IPS-15b (cell line): Measurements from ENCODE around the gene ADAMTSL3.
"Not testable (repeated sequence)": the region's sequence is repeated elsewhere in the genome, so short reads cannot be mapped to it uniquely, and the experiment has no call there.

Experiments used
- H3K27me3 ChIP-seq: one replicate; pipeline ENCODE4 v1.6.1; 2013; ENCODE audit warnings: low read length; ENCODE audit not compliant: control insufficient read depth, insufficient read depth
- H3K36me3 ChIP-seq: one replicate; pipeline ENCODE4 v1.6.1; 2013; ENCODE audit warnings: low read length; ENCODE audit not compliant: control insufficient read depth, insufficient read depth
- H3K4me1 ChIP-seq: one replicate; pipeline ENCODE4 v1.6.1; 2013; ENCODE audit warnings: mild to moderate bottlenecking, low read length; ENCODE audit not compliant: control insufficient read depth, insufficient read depth
- H3K4me3 ChIP-seq: one replicate; pipeline ENCODE4 v1.5.1; 2013; ENCODE audit warnings: low read depth, low read length
- H3K9ac ChIP-seq: one replicate; pipeline ENCODE4 v1.6.1; 2013; ENCODE audit warnings: low read depth, mild to moderate bottlenecking, low read length
- H3K9me3 ChIP-seq: one replicate; pipeline ENCODE4 v1.6.1; 2013; ENCODE audit warnings: mild to moderate bottlenecking, low read length; ENCODE audit not compliant: control insufficient read depth, insufficient read depth

The ADAMTSL3 gene

DNA sequence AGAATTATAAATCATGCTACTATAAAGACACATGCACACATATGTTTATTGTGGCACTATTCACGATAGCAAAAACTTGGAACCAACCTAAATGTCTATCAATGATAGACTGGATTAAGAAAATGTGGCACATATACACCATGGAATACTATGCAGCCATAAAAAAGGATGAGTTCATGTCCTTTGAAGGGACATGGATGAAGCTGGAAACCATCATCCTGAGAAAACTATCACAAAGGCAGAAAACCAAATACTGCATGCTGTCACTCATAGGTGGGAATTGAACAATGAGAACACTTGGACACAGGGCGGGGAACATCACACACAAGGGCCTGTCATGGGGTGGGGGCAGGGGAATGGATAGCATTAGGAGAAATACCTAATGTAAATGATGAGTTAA, 424.1 kb downstream of the ADAMTSL3 start:
- H3K4me3 ChIP-seq, H3K9me3 ChIP-seq, H3K4me1 ChIP-seq, H3K36me3 ChIP-seq, H3K9ac ChIP-seq: not testable (repeated sequence)
- peaks cover 28% of the 10 kb centered on the region for H3K27me3 ChIP-seq

DNA sequence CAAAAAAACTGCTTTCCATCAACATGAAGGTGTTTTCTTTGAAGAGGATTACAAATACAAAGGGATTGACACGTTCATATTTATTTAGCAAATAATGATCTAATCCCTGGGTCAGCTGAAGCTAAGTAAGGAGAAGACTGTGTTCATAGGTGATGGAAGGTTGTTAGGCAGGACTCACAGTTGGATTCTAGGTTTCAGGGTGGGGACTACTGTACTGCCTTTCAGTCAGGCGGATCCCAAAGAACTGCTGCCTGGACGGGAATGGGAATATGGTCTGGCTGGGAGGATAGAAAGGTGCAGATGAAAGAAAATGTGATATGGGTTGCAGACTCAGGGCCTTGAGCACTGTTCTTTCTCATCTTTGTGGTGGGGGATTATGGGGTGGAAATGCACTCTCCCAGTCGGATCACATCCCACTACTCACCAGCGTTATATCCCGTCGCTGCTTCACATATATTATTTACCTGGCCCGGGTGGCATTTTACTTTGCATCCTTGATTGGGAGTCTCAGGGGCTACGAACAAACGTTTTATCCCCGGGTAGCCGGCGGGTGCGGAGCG, 425.5 kb downstream of the ADAMTSL3 start:
- not testable (repeated sequence) for H3K9me3 ChIP-seq, H3K9ac ChIP-seq, H3K4me1 ChIP-seq, H3K36me3 ChIP-seq
- peaks cover 28% of the 10 kb centered on the region for H3K27me3 ChIP-seq
- H3K4me3 ChIP-seq, result peak overlapping the region; percentile 74

DNA sequence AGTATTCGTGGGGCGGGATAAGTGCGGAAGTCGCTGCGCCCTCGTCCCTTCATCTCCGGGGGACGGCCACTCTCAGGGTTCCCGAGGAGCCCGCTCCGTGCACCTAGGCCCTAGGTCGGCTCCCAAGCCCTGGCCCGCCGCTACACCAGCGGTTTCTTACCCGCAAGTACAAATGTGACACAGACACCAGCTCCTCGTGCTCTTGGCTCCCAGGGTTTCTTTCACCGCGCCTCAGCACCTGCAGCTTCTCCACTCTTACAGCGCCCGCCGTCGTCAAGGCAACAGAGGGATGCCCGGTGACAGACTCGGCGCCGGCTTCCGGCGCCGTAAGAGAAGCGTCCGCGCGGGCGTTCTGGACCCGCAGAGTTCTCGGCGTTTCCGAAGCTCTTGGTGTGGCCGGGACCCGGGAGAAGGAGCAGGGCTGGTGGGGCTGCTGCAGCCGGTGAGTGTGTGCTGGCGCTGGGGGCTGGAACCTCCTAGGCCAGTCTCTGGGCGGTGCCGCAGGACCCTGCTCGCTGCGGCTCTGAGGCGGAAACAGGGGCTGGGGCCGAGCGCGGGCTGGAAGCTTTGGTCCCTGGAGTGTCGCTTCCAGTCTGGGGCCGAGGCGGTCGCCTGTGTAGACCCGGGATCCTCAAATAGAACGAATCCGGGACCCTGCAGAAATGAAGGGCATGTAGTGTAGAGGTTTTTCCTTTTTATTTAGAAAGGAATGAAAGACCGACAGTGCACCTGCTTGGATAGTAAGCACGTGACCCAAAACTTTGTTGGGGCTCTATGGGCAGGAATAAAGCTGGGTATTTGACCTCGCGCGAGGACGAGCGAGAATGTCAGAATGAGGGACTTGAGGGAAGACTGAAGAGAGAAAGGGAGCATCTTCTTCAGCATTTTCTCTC, 426.2 kb downstream of the ADAMTSL3 start:
- Histone ChIP-seq H3K27me3 (peaks cover 28% of the 10 kb centered on the region), H3K36me3 (no peaks in the 10 kb centered on the region), H3K4me3 (peak overlapping the region; percentile 74), H3K4me1 (no peaks in the 10 kb centered on the region), H3K9ac (no peak overlapping the region), H3K9me3 (no peaks in the 10 kb centered on the region)

DNA sequence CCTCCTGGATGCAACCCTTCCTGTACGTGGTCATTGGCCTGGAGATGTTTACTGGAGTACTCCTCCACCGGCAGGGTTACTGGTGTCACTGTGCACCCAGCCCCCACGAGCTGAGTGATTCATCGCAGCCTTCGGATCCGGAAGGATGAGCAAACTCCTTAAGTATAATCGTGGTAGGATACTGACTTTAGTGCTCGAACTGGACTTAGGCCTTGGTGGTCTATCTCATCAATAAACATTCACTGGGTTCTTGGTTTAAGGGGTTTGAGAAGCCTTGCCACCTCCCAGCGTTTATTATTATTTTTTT, 426.8 kb downstream of the ADAMTSL3 start:
- H3K4me1 ChIP-seq, H3K9me3 ChIP-seq, H3K9ac ChIP-seq, H3K36me3 ChIP-seq: not testable (repeated sequence)
- H3K27me3 ChIP-seq, result peaks cover 28% of the 10 kb centered on the region
- peak overlapping the region; percentile 74 for H3K4me3 ChIP-seq

DNA sequence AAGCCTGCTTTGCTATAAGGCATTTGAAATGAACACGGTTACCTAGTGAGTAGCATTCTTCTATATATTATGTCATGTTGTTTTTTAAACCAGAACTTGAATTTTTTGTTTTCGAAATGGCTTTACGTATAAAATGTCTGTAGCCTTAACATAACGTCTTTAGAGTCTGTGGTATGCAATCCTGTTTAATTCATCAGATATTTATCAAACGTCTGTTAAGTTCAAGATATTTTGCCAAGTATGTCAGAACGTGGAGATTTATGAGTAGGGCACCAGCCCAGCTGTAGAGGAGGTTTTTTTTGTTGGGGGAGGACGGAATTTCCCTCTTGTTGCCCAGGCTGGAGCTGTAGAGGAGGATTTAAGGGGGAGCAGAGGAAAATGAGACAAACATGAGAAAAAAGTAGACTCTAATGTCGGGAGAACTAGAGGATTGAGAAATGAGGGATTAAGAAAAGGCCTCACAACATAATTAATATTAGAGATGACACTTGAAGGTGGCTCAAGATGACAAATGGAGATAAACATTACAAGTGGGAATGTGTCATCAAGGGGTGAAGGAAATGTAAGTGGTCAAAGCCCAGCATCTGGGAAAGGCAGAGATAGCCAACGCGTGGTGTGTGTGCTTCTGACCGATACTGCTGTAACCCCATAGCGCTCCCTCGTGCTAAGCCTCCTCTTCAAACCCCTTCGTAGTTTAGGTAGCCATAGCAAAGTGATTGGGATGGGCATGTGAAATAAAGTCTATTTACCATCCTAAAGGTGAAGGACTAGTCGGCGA, 427.7 kb downstream of the ADAMTSL3 start:
- no peaks in the 10 kb centered on the region for H3K4me1 ChIP-seq
- no peak overlapping the region for H3K4me3 ChIP-seq
- peaks cover 28% of the 10 kb centered on the region for H3K27me3 ChIP-seq
- H3K36me3 ChIP-seq, result no peaks in the 10 kb centered on the region
- H3K9ac ChIP-seq, result no peak overlapping the region
- no peaks in the 10 kb centered on the region for H3K9me3 ChIP-seq

DNA sequence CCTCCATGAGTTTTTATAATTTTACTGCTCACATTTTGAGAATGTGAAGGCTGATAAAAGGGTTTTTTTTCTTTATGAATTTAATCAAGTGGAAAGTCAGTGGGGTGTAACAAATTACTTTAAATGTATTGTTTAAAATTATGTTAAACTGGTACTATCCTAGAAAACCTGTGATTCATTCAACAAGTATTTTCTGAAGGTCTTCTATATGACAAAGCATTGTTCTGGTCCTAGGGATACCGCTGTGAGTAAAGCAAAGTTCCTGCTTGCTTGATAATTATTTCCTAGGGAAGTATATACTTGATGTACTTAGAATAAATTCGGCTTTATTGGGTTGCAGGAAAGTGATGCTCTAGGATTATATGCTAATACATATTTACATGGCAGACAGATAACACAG, 428.8 kb downstream of the ADAMTSL3 start:
- Histone ChIP-seq H3K4me3 (no peak overlapping the region), H3K4me1 (no peaks in the 10 kb centered on the region), H3K36me3 (no peaks in the 10 kb centered on the region), H3K9ac (no peak overlapping the region), H3K27me3 (peaks cover 28% of the 10 kb centered on the region), H3K9me3 (no peaks in the 10 kb centered on the region)

DNA sequence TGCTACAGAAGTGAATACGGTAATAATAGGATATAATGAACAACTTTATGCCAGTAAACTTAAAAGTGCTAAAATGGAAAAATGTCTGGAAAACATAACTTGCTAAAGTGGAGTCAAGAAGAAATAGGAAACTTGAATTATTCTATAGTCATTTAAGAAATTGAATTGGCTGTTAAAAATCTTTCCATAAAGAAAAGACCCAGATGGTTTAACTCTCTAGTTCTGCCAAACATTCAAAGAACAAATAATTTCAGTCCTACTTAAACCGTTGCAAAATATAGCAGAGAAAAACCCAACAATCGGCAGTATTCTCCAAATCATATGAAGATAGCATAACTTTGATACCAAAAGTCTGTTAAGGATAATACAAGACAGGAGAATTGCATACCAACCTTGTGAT, 432.1 kb downstream of the ADAMTSL3 start:
- H3K36me3 ChIP-seq, H3K4me3 ChIP-seq, H3K9ac ChIP-seq, H3K4me1 ChIP-seq, H3K27me3 ChIP-seq, H3K9me3 ChIP-seq: not testable (repeated sequence)
